K562 (cell line): ENCODE data around the gene MMP15.

ENCODE experiments used
- KAT7 ChIP-seq: sonication (generic); formaldehyde crosslinking; IDR thresholded peaks from 2 replicates; pipeline ENCODE4 v1.8.0; 2022; ENCODE audit warnings: missing genetic modification reagents, mild to moderate bottlenecking, borderline replicate concordance
- NFYB ChIP-seq: IDR thresholded peaks from 2 replicates; pipeline ENCODE4 v1.6.1; 2011; ENCODE audit warnings: mild to moderate bottlenecking, moderate library complexity; ENCODE audit not compliant: insufficient read length; ENCODE audit errors: extremely low read depth
- PATZ1 ChIP-seq: fragments of 250-450 bp; sonication (Bioruptor Pico); IDR thresholded peaks from 2 replicates; pipeline ENCODE4 v1.5.0; 2020; ENCODE audit warnings: mild to moderate bottlenecking, borderline replicate concordance
- TF ChIP-seq, protein P1 (sequence below): fragments of 450-650 bp; formaldehyde crosslinking; conservative IDR thresholded peaks from 2 replicates; pipeline ENCODE4 v1.4.0; 2022; ENCODE audit warnings: mild to moderate bottlenecking, missing genetic modification characterization

DNA sequence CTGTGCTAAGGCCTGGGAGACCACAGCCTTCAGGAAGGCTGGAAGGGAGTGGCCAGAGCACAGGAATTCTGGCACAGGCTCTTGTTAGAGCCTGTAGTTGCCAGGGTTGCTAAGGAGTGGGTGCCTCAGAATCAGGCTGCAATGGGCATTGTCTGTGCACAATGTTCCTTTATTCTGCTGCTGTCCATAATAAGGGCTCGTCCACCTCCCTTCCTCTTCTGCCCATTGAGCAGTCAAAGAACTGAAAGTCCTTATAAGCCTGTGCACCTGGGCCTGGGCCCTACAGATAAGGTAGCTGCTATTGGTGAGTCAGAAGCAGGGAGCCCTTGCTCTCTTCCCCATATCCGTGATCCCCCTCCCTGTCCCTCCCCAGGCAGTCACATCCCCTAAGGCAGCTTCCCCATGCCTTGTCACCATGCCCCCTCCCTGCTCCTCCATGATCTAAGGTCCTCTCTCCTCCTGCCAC lies 49.2 kb upstream of the MMP15 start:
- TF ChIP-seq, protein P1, sequence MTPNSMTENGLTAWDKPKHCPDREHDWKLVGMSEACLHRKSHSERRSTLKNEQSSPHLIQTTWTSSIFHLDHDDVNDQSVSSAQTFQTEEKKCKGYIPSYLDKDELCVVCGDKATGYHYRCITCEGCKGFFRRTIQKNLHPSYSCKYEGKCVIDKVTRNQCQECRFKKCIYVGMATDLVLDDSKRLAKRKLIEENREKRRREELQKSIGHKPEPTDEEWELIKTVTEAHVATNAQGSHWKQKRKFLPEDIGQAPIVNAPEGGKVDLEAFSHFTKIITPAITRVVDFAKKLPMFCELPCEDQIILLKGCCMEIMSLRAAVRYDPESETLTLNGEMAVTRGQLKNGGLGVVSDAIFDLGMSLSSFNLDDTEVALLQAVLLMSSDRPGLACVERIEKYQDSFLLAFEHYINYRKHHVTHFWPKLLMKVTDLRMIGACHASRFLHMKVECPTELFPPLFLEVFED: no peak
- no peak for TF ChIP-seq KAT7 (CRISPR knock-in tag)
- TF ChIP-seq PATZ1 (CRISPR knock-in tag): no peak
- TF ChIP-seq NFYB: no peak
